K562 (cell line): Measurements from ENCODE around the gene ASB2. TPM values are rescaled to one million over a fixed set of nuclear protein-coding genes. Genes with fewer than 3 reads are reported as not detected.

Experiments
- GTF2E2 ChIP-seq: fragments of 200-800 bp; sonication (Bioruptor generic); IDR thresholded peaks from 2 replicates; pipeline ENCODE4 v1.6.1; 2016; ENCODE audit warnings: missing genetic modification characterization, missing compliant biosample characterization
- microRNA-seq: library from miRNA; unstranded; fragments of <30 nt; microRNA quantifications from one replicate; pipeline ENCODE4, GENCODE V29; 2018; ENCODE audit warnings: borderline microRNAs expressed
- polyA plus RNA-seq, 8 experiments: library from polyadenylated mRNA; depleted of rRNA in 4 of 8; stranded (reverse) in 5 of 8; unstranded in 3 of 8; fragments of >200 nt; fragmentation: Nextera tagmentation in 2 of 8; fragmentation: Illumina TruSeq in 1 of 8; extraction: Ambion mirVana in 2 of 8; extraction: Trizol in 1 of 8; gene quantifications; 2 replicates each; pipeline versions ENCODE4 v1.2.1 to v1.2.3, GENCODE V29; 2011 to 2014; ENCODE audit warnings: inconsistent platforms in 1 of 8, missing spikeins in 1 of 8
- small RNA-seq: library from RNA; depleted of rRNA; stranded (forward); fragments of <200 nt; gene quantifications from one replicate; pipeline ENCODE3, GENCODE V24; 2014
- total RNA-seq, 7 experiments: library from RNA; depleted of rRNA in 6 of 7; stranded (reverse); fragments of >200 nt in 6 of 7; fragmentation: Illumina TruSeq in 2 of 7; extraction: Trizol in 2 of 7; gene quantifications; 2 replicates each; pipeline versions ENCODE4 v1.2.1 to v1.2.3, GENCODE V29; 2011 to 2021; ENCODE audit warnings: low replicate concordance in 1 of 7

Gene ASB2
- total and polyA plus RNA-seq, 9 of the 15 experiments (the other 6 are each of a cell fraction or from before 2014, with no cell fraction given) = not detected

- TF ChIP-seq GTF2E2 (tag) = no peak
Observed at GRCh38 chr14:93884950-93885349, 91.4 kb downstream of the ASB2 start (continued).

Small RNAs within 50 kb of the gene (microRNA-seq; reads per million reads assigned to microRNA genes)
- gene MIR4506 = not detected

Small RNAs within 50 kb of the gene (small RNA-seq; reads per million reads assigned to genes)
- gene MIR4506 = not detected

Other genes with a start within 250 kb of the ASB2 start
Only the 7 nearest of the 9 such genes appear.
- not detected in 2 replicates for gene FAM181A, start 49.2 kb downstream of the ASB2 start, total RNA-seq (2014; rRNA removed)
- gene FAM181A, start 49.2 kb downstream of the ASB2 start, total RNA-seq (2014; rRNA removed; fragmentation: Illumina TruSeq; extraction: Trizol) = not detected in 2 replicates
- gene FAM181A, start 49.2 kb downstream of the ASB2 start, total RNA-seq (2015; rRNA removed; fragmentation: Illumina TruSeq; extraction: Trizol) = not detected in 2 replicates
- gene FAM181A, start 49.2 kb downstream of the ASB2 start, total RNA-seq (2021) = not detected in 2 replicates
- not detected in 2 replicates for gene FAM181A, start 49.2 kb downstream of the ASB2 start, polyA plus RNA-seq (2011; rRNA removed)
- not detected in 2 replicates for gene FAM181A, start 49.2 kb downstream of the ASB2 start, polyA plus RNA-seq (2014; fragmentation: Illumina TruSeq; extraction: Trizol)
- gene FAM181A, start 49.2 kb downstream of the ASB2 start, polyA plus RNA-seq (2014; fragmentation: Nextera tagmentation; extraction: Ambion mirVana) = not detected
- gene FAM181A, start 49.2 kb downstream of the ASB2 start, polyA plus RNA-seq (2014; rRNA removed) = not detected in 2 replicates
- gene CCDC197, start 20.7 kb upstream of the ASB2 start, total RNA-seq (2014; rRNA removed) = not detected in 2 replicates
- not detected in 2 replicates for gene CCDC197, start 20.7 kb upstream of the ASB2 start, total RNA-seq (2014; rRNA removed; fragmentation: Illumina TruSeq; extraction: Trizol)
- not detected in 2 replicates for gene CCDC197, start 20.7 kb upstream of the ASB2 start, total RNA-seq (2015; rRNA removed; fragmentation: Illumina TruSeq; extraction: Trizol)
- not detected in 2 replicates for gene CCDC197, start 20.7 kb upstream of the ASB2 start, total RNA-seq (2021)
- gene CCDC197, start 20.7 kb upstream of the ASB2 start, polyA plus RNA-seq (2011; rRNA removed) = not detected in 2 replicates
- gene CCDC197, start 20.7 kb upstream of the ASB2 start, polyA plus RNA-seq (2014; fragmentation: Illumina TruSeq; extraction: Trizol) = not detected in 2 replicates
- gene CCDC197, start 20.7 kb upstream of the ASB2 start, polyA plus RNA-seq (2014; fragmentation: Nextera tagmentation; extraction: Ambion mirVana) = not detected
- not detected in 2 replicates for gene CCDC197, start 20.7 kb upstream of the ASB2 start, polyA plus RNA-seq (2014; rRNA removed)
- gene OTUB2, start 49.8 kb upstream of the ASB2 start, total RNA-seq (2014; rRNA removed) = 0.23 and 0.24 TPM in 2 replicates
- gene OTUB2, start 49.8 kb upstream of the ASB2 start, total RNA-seq (2014; rRNA removed; fragmentation: Illumina TruSeq; extraction: Trizol) = 0.07 and 0.35 TPM in 2 replicates
- 0.11 and 0.15 TPM in 2 replicates for gene OTUB2, start 49.8 kb upstream of the ASB2 start, total RNA-seq (2015; rRNA removed; fragmentation: Illumina TruSeq; extraction: Trizol)
- gene OTUB2, start 49.8 kb upstream of the ASB2 start, total RNA-seq (2021) = 0.31 and 0.34 TPM in 2 replicates
- 0.11 and 0.20 TPM in 2 replicates for gene OTUB2, start 49.8 kb upstream of the ASB2 start, polyA plus RNA-seq (2011; rRNA removed)
- gene OTUB2, start 49.8 kb upstream of the ASB2 start, polyA plus RNA-seq (2014; fragmentation: Illumina TruSeq; extraction: Trizol) = 0.15 and 0.21 TPM in 2 replicates
- under 1 TPM; 0.01 to 0.08 TPM for gene OTUB2, start 49.8 kb upstream of the ASB2 start, polyA plus RNA-seq (2014; fragmentation: Nextera tagmentation; extraction: Ambion mirVana)
- gene OTUB2, start 49.8 kb upstream of the ASB2 start, polyA plus RNA-seq (2014; rRNA removed) = 0.08 and 0.26 TPM in 2 replicates
- gene DDX24, start 104.6 kb upstream of the ASB2 start, total RNA-seq (2014; rRNA removed) = 98.3 and 104 TPM in 2 replicates
- gene DDX24, start 104.6 kb upstream of the ASB2 start, total RNA-seq (2014; rRNA removed; fragmentation: Illumina TruSeq; extraction: Trizol) = 129 and 139 TPM in 2 replicates
- gene DDX24, start 104.6 kb upstream of the ASB2 start, total RNA-seq (2015; rRNA removed; fragmentation: Illumina TruSeq; extraction: Trizol) = 122 and 125 TPM in 2 replicates
- 118 and 127 TPM in 2 replicates for gene DDX24, start 104.6 kb upstream of the ASB2 start, total RNA-seq (2021)
- 95.7 and 98.6 TPM in 2 replicates for gene DDX24, start 104.6 kb upstream of the ASB2 start, polyA plus RNA-seq (2011; rRNA removed)
- 139 and 175 TPM in 2 replicates for gene DDX24, start 104.6 kb upstream of the ASB2 start, polyA plus RNA-seq (2014; fragmentation: Illumina TruSeq; extraction: Trizol)
- 100 to 1,000 TPM in 1 of 2 experiments, 10 to 100 TPM in 1; 95.1 to 136 TPM for gene DDX24, start 104.6 kb upstream of the ASB2 start, polyA plus RNA-seq (2014; fragmentation: Nextera tagmentation; extraction: Ambion mirVana)
- gene DDX24, start 104.6 kb upstream of the ASB2 start, polyA plus RNA-seq (2014; rRNA removed) = 67.4 and 82.4 TPM in 2 replicates
- gene IFI27L1, start 104.7 kb upstream of the ASB2 start, total RNA-seq (2014; rRNA removed) = 20.3 and 24.6 TPM in 2 replicates
- gene IFI27L1, start 104.7 kb upstream of the ASB2 start, total RNA-seq (2014; rRNA removed; fragmentation: Illumina TruSeq; extraction: Trizol) = 13.8 and 19.7 TPM in 2 replicates
- gene IFI27L1, start 104.7 kb upstream of the ASB2 start, total RNA-seq (2015; rRNA removed; fragmentation: Illumina TruSeq; extraction: Trizol) = 17.6 and 17.8 TPM in 2 replicates
- gene IFI27L1, start 104.7 kb upstream of the ASB2 start, total RNA-seq (2021) = 20.2 and 23.8 TPM in 2 replicates
- gene IFI27L1, start 104.7 kb upstream of the ASB2 start, polyA plus RNA-seq (2011; rRNA removed) = 28.0 and 31.9 TPM in 2 replicates
- 14.5 and 19.3 TPM in 2 replicates for gene IFI27L1, start 104.7 kb upstream of the ASB2 start, polyA plus RNA-seq (2014; fragmentation: Illumina TruSeq; extraction: Trizol)
- gene IFI27L1, start 104.7 kb upstream of the ASB2 start, polyA plus RNA-seq (2014; fragmentation: Nextera tagmentation; extraction: Ambion mirVana) = 10 to 100 TPM; 22.8 to 28.0 TPM
- gene IFI27L1, start 104.7 kb upstream of the ASB2 start, polyA plus RNA-seq (2014; rRNA removed) = 25.0 and 25.6 TPM in 2 replicates
- gene IFI27, start 134.2 kb upstream of the ASB2 start, total RNA-seq (2014; rRNA removed) = 0.45 and 0.98 TPM in 2 replicates
- 0.95 and 1.1 TPM in 2 replicates for gene IFI27, start 134.2 kb upstream of the ASB2 start, total RNA-seq (2014; rRNA removed; fragmentation: Illumina TruSeq; extraction: Trizol)
- gene IFI27, start 134.2 kb upstream of the ASB2 start, total RNA-seq (2015; rRNA removed; fragmentation: Illumina TruSeq; extraction: Trizol) = 1.6 and 1.8 TPM in 2 replicates
- 1.0 and 1.3 TPM in 2 replicates for gene IFI27, start 134.2 kb upstream of the ASB2 start, total RNA-seq (2021)
- gene IFI27, start 134.2 kb upstream of the ASB2 start, polyA plus RNA-seq (2011; rRNA removed) = 2.0 TPM in 2 replicates
- gene IFI27, start 134.2 kb upstream of the ASB2 start, polyA plus RNA-seq (2014; fragmentation: Illumina TruSeq; extraction: Trizol) = 0.19 and 1.2 TPM in 2 replicates
- 1 to 10 TPM; 2.4 to 3.4 TPM for gene IFI27, start 134.2 kb upstream of the ASB2 start, polyA plus RNA-seq (2014; fragmentation: Nextera tagmentation; extraction: Ambion mirVana)
- gene IFI27, start 134.2 kb upstream of the ASB2 start, polyA plus RNA-seq (2014; rRNA removed) = 0.89 TPM in 1 of 2 replicates, not detected in the other
- gene IFI27L2, start 153.0 kb upstream of the ASB2 start, total RNA-seq (2014; rRNA removed) = 8.0 and 9.3 TPM in 2 replicates
- gene IFI27L2, start 153.0 kb upstream of the ASB2 start, total RNA-seq (2014; rRNA removed; fragmentation: Illumina TruSeq; extraction: Trizol) = 2.3 and 2.7 TPM in 2 replicates
- gene IFI27L2, start 153.0 kb upstream of the ASB2 start, total RNA-seq (2015; rRNA removed; fragmentation: Illumina TruSeq; extraction: Trizol) = 4.1 and 6.1 TPM in 2 replicates
- gene IFI27L2, start 153.0 kb upstream of the ASB2 start, total RNA-seq (2021) = 4.4 and 5.5 TPM in 2 replicates
- 3.3 and 4.1 TPM in 2 replicates for gene IFI27L2, start 153.0 kb upstream of the ASB2 start, polyA plus RNA-seq (2011; rRNA removed)
- gene IFI27L2, start 153.0 kb upstream of the ASB2 start, polyA plus RNA-seq (2014; fragmentation: Illumina TruSeq; extraction: Trizol) = 2.5 and 3.8 TPM in 2 replicates
- 1 to 10 TPM; 1.0 to 3.0 TPM for gene IFI27L2, start 153.0 kb upstream of the ASB2 start, polyA plus RNA-seq (2014; fragmentation: Nextera tagmentation; extraction: Ambion mirVana)
- 5.9 and 9.0 TPM in 2 replicates for gene IFI27L2, start 153.0 kb upstream of the ASB2 start, polyA plus RNA-seq (2014; rRNA removed)